B cell (primary cell): ENCODE measurements around the gene SLC2A9.

Experiments
- EZH2 ChIP-seq: IDR thresholded peaks from 2 replicates; pipeline ENCODE4 v1.6.1; 2012; ENCODE audit warnings: borderline replicate concordance, low read depth, mild to moderate bottlenecking, moderate library complexity, low read length; ENCODE audit not compliant: insufficient read depth, poor library complexity, severe bottlenecking
- TF ChIP-seq, protein P1 (sequence below): fragments of 200-600 bp; IDR thresholded peaks from one replicate; pipeline ENCODE4 v1.8.0; 2022; ENCODE audit warnings: antibody characterized with exemption, mild to moderate bottlenecking

DNA sequence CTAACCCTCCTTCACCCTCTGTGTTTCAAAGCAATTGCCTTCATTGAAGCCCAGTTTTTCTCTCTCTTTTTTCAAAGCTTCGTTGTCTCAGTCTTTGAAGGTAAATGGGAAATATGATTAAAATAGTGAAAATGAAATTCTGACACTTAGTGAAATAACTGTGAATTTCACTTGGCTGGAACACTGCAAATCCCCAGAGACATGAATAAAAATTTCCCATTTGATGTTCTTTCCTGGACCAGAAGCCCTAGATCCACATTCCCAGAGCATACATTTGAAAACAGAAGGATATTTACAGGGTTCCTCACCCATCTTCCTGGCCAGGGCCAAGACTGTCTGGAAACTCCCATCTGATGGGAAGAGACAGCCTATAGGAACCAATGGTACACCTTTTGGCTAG is 45.0 kb downstream of the SLC2A9 start:
- TF ChIP-seq, protein P1, sequence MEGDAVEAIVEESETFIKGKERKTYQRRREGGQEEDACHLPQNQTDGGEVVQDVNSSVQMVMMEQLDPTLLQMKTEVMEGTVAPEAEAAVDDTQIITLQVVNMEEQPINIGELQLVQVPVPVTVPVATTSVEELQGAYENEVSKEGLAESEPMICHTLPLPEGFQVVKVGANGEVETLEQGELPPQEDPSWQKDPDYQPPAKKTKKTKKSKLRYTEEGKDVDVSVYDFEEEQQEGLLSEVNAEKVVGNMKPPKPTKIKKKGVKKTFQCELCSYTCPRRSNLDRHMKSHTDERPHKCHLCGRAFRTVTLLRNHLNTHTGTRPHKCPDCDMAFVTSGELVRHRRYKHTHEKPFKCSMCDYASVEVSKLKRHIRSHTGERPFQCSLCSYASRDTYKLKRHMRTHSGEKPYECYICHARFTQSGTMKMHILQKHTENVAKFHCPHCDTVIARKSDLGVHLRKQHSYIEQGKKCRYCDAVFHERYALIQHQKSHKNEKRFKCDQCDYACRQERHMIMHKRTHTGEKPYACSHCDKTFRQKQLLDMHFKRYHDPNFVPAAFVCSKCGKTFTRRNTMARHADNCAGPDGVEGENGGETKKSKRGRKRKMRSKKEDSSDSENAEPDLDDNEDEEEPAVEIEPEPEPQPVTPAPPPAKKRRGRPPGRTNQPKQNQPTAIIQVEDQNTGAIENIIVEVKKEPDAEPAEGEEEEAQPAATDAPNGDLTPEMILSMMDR = no peak
- TF ChIP-seq EZH2 = no peak
